GM12878 (cell line): ENCODE measurements around the gene ADSS1. TPM values are rescaled to one million over a fixed set of nuclear protein-coding genes. Genes with fewer than 3 reads are reported as not detected.

Source experiments
- ASH2L ChIP-seq: fragments of 300-600, 200-600 bp; sonication (generic); IDR thresholded peaks from 2 replicates; pipeline ENCODE4 v1.6.1; 2017; ENCODE audit warnings: low read depth, mild to moderate bottlenecking, borderline replicate concordance
- ATF7 ChIP-seq: fragments of 450-650 bp; IDR thresholded peaks from 2 replicates; pipeline ENCODE4 v1.6.1; 2016; ENCODE audit warnings: low read depth, mild to moderate bottlenecking
- E2F4 ChIP-seq: IDR thresholded peaks from 2 replicates; pipeline ENCODE4 v1.6.1; 2012; ENCODE audit warnings: low read depth, low read length, improper control_type of control experiment
- GABPA ChIP-seq: IDR thresholded peaks from 2 replicates; pipeline ENCODE4 v1.6.1; 2014; ENCODE audit warnings: antibody characterized with exemption, low read depth, mild to moderate bottlenecking, inconsistent platforms
- MTA2 ChIP-seq: fragments of 450-650 bp; IDR thresholded peaks from 2 replicates; pipeline ENCODE4 v1.6.1; 2016; ENCODE audit warnings: low read depth, mild to moderate bottlenecking, moderate library complexity
- RELB ChIP-seq: fragments of 450-650 bp; IDR thresholded peaks from 2 replicates; pipeline ENCODE4 v1.6.1; 2017; ENCODE audit warnings: low read depth, mild to moderate bottlenecking, moderate library complexity
- SIX5 ChIP-seq: IDR thresholded peaks from 2 replicates; pipeline ENCODE4 v1.6.1; 2011; ENCODE audit warnings: mild to moderate bottlenecking, low read depth, low read length, moderate library complexity; ENCODE audit not compliant: severe bottlenecking
- SPI1 ChIP-seq: IDR thresholded peaks from 2 replicates; pipeline ENCODE4 v1.6.1; 2011; ENCODE audit warnings: low read depth, mild to moderate bottlenecking, low read length, moderate library complexity, borderline replicate concordance; ENCODE audit not compliant: insufficient read depth
- ZBTB4 ChIP-seq: fragments of 450-650 bp; formaldehyde crosslinking; IDR thresholded peaks from 2 replicates; pipeline ENCODE4 v1.4.0; 2022; ENCODE audit warnings: mild to moderate bottlenecking, moderate library complexity
- ZNF384 ChIP-seq: IDR thresholded peaks from 2 replicates; pipeline ENCODE4 v1.6.1; 2012; ENCODE audit warnings: low read depth, mild to moderate bottlenecking, low read length, improper control_type of control experiment, borderline replicate concordance
- ZNF687 ChIP-seq: fragments of 450-650 bp; IDR thresholded peaks from 2 replicates; pipeline ENCODE4 v1.6.1; 2017; ENCODE audit warnings: mild to moderate bottlenecking, moderate library complexity
- polyA plus RNA-seq, 11 experiments: library from polyadenylated mRNA; depleted of rRNA in 4 of 11; unstranded in 6 of 11; stranded (reverse) in 5 of 11; fragments of >200 nt; fragmentation: Nextera tagmentation in 4 of 11; fragmentation: Illumina TruSeq in 1 of 11; extraction: Ambion mirVana in 4 of 11; extraction: Trizol in 1 of 11; gene quantifications; 1 replicate in 1 of 11; 2 replicates in 10 of 11; pipeline versions ENCODE4 v1.2.1 to v1.2.3, GENCODE V29; 2011 to 2016; ENCODE audit warnings: inconsistent platforms in 2 of 11, missing spikeins in 2 of 11, low read depth in 1 of 11
- total RNA-seq, 4 experiments: library from RNA; depleted of rRNA in 3 of 4; stranded (reverse); fragments of >200 nt in 3 of 4; fragmentation: Illumina TruSeq in 1 of 4; extraction: Trizol in 1 of 4; gene quantifications; 2 replicates each; pipeline versions ENCODE4 v1.2.1 to v1.2.3, GENCODE V29; 2013 to 2021
- TF ChIP-seq, protein P1 (sequence below): fragments of 450-650 bp; IDR thresholded peaks from 2 replicates; pipeline ENCODE4 v1.6.1; 2014; ENCODE audit warnings: mild to moderate bottlenecking
- TF ChIP-seq, protein P2 (sequence below): fragments of 450-650 bp; IDR thresholded peaks from 2 replicates; pipeline ENCODE4 v1.6.1; 2018; ENCODE audit warnings: mild to moderate bottlenecking, low read depth, moderate library complexity; ENCODE audit not compliant: partially characterized antibody

The ADSS1 gene
- total and polyA plus RNA-seq, 10 of the 15 experiments (the other 5 are each of a cell fraction or from before 2014, with no cell fraction given), result 0.11 to 0.45 (median 0.28) TPM; not detected in 5

DNA sequence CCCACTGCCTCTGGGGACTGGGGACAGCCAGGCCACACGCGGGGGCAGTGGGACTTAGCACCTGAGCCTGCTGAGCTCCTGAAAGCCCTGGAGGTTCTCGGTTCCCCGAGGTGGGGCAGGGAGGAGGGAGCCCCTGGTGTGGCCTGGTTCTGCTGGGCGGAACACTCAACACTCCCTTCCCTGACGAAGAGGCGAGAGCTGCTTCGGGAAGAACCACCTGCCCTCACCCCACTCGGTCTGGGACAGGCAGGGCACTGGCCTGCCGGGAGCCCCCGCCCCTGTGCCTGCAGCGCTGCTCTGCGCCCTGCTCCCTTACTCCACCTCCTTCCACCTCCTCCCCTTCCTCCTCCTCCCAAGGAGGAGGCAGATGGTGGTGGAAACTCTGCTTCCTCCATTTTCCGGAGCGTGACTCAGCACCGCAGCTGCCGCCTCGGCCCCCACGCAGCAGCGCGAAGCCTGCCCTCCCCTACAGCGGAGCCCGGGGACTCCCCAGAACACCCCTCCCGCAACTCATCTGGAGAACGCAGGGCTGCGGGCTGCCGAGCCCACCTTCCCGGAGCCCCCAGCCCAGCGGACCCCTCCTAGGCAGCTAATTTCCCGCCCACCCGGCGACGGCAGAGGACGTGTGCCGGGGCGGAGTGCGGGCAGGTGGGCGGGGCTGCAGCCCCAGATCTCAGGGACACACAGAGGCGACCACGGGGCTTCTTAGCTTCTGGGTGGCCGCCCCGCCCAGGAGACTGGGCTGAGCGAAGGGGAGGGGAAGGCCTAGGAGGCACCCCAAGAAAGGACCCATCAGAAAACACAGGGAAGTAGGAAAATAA is 46.3 kb upstream of the ADSS1 start (continued):
- no peak for TF ChIP-seq ZBTB4 (CRISPR knock-in tag)
- no peak for TF ChIP-seq SIX5
- TF ChIP-seq, protein P1, sequence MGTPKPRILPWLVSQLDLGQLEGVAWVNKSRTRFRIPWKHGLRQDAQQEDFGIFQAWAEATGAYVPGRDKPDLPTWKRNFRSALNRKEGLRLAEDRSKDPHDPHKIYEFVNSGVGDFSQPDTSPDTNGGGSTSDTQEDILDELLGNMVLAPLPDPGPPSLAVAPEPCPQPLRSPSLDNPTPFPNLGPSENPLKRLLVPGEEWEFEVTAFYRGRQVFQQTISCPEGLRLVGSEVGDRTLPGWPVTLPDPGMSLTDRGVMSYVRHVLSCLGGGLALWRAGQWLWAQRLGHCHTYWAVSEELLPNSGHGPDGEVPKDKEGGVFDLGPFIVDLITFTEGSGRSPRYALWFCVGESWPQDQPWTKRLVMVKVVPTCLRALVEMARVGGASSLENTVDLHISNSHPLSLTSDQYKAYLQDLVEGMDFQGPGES, result no peak
- TF ChIP-seq, protein P2, sequence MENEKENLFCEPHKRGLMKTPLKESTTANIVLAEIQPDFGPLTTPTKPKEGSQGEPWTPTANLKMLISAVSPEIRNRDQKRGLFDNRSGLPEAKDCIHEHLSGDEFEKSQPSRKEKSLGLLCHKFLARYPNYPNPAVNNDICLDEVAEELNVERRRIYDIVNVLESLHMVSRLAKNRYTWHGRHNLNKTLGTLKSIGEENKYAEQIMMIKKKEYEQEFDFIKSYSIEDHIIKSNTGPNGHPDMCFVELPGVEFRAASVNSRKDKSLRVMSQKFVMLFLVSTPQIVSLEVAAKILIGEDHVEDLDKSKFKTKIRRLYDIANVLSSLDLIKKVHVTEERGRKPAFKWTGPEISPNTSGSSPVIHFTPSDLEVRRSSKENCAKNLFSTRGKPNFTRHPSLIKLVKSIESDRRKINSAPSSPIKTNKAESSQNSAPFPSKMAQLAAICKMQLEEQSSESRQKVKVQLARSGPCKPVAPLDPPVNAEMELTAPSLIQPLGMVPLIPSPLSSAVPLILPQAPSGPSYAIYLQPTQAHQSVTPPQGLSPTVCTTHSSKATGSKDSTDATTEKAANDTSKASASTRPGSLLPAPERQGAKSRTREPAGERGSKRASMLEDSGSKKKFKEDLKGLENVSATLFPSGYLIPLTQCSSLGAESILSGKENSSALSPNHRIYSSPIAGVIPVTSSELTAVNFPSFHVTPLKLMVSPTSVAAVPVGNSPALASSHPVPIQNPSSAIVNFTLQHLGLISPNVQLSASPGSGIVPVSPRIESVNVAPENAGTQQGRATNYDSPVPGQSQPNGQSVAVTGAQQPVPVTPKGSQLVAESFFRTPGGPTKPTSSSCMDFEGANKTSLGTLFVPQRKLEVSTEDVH, result no peak
- TF ChIP-seq RELB, result peak; percentile 72
- no peak for TF ChIP-seq GABPA
- no peak for TF ChIP-seq SPI1
- TF ChIP-seq ATF7, result no peak
- 0 out of 2 replicates have a peak, but pooled peaks have one; percentile 18 for TF ChIP-seq MTA2
- TF ChIP-seq E2F4, result 0 out of 2 replicates have a peak, but pooled peaks have one; percentile 11
- TF ChIP-seq ZNF687, result no peak; the same call in none of the 2 replicates
- TF ChIP-seq ASH2L, result no peak
- TF ChIP-seq ZNF384, result no peak
